T-helper 2 cell (primary cell): ENCODE measurements around the gene PIGR.
A peak's percentile ranks its signal among the peaks of the same experiment; 100 is the strongest.

ENCODE experiments used
- DNase-seq, 5 experiments: peaks; one replicate each; pipeline versions ENCODE4 v3.0.0 to v3.0.0-alpha.2; 2012 to 2022

PIGR gene

GRCh38 chr1:206958144-206958543 lies 11.9 kb upstream of the PIGR start:
- DNase-seq: no peak

DNA sequence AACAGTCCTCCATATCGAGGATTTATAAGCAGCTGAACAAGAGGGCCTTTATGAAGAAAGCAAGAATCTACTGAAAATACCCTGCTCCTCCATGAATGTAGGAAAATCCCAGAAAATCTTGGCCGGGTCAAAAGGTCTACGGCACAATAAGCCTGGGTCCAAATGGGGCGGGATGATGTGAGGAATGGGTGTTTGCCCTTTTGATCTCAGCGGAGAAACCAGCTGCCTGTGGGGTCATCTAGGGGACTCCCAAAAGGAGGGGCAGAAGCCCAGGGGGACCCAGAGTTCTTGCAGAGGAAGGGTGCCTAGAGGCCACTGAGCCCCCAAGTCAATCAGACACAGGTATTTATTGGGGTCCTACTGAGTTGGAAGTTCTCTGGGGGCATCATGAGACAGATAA lies 11.4 kb upstream of the PIGR start:
- DNase-seq: no peak

DNA sequence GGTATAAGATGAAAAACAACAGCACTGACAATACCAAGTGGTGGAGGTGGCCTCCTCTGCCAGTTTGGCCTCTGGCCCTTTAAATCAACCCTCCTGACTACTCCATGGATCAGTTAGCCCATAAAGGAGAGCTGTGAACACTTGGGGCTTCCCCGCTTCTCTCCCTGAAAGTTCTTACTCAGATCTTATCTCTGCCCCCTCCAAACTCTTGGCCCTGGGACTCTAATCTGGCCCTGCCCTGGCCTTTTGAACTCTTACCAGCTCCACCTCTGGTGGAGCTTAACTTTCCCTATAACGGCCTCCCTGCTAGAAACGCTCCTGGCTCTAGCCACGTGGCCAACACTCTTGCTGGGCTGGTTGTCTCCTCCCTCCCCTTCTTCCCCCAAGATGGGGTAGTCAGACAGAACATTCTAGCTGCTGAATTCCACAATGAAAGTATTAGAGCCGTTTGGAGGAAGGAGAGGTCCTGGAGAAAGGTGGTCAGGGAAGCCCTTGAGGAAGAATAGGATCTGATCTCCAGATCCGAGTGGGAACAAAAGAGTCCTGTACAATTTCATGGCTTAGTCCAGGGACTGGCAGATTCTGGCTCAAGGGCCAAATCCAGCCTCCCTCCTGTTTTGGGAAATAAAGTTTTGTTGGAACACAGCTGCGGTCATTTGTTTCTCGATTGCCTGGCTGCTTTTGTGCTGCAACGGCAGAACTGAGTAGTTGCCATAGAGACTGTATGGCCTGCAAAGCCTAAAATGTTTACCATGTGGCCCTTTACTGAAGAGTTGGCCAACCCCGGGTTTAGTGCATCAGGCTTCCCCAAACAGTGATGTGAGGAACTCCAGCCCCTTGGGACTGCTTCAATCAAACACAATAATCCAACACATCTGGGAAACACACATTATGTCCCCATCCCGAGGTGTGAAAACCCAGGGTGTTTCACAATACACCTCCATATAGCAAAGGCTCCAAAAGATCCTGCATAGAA lies 9.5 kb upstream of the PIGR start:
- DNase-seq: no peak

GRCh38 chr1:206954459-206955342 lies 8.4 kb upstream of the PIGR start:
- DNase-seq: no peak

DNA sequence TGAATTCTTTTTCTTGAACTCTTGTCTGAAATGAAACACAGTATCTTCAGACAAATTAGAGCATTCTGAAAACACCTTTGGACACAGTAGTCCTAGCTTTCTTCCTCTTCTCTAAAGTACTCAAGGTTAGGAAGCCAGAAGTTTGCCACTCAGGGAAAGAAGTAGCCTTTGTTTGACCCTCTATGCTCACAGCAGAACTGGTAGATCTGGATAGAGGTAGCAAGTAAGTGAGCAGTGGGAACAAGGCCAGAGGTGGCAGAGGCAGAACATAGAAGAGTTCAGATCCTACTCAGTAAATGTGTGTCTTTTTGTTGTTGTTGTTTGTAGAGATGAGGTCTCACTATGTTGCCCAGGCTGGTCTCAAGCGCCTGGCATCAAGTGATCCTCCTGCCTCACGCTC lies 7.4 kb upstream of the PIGR start:
- no peak for DNase-seq

- no peak for DNase-seq
These were observed 6.9 kb upstream of the PIGR start for GRCh38 chr1:206953126-206953525.

DNA sequence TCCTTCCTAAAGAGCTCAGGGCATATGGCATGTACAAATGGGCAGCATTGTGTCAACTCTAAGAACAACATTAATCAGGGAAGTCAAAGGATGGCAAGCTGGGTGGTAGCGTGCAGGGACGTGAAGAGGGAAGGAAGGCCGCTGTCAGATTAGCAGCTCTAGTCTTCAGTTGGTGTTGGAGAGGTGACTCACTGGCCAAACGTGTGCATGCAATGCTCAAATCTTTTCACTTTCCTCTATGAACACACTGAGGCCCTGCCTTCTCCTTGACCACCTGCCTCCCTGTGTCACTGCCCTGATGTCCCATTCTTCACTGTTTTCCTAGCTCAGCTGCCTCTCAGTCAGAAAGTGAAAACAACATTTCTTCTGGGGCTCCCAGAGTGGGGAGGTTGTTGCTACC lies 5.9 kb upstream of the PIGR start:
- DNase-seq: no peak

DNA sequence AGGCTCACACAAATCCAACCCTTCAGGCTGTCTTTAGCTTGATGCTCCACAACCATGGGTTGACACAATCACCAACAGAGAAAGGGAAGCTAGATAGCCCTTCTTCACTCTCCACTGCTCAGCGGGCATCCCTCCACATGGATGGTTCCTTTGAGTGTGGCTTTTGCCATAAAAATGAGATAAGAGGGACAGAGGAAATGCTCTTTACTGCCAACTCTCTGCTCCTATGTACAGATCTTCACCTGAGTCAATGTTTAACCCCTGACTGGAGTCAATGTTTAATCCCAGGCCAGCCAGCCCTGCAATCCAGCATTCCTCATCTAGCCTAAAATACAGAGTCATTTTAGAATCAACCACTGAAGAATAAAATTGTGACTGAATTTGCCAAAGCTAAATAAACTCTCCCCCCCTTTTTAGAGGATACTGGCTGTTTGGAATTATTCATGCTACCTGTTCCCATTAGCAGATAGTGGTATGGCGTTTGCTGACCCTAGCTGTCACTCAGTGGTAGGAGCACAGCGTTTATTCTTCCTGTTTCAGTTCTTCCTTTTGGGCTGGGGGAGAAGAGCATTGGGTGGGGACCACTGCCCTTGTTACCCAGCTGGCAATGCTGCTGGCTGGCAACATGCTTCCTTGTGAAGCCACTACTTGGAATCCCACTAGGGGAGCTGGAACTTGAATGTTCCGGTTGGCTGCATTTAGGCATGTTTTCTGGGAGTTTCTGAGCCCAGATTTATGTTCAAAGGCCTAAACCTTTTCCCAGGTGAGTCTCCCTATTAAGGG lies 5.2 kb upstream of the PIGR start:
- no peak for DNase-seq

GRCh38 chr1:206949641-206950040 lies 3.4 kb upstream of the PIGR start:
- DNase-seq: no peak

- no peak for DNase-seq
These were observed 2.9 kb upstream of the PIGR start for GRCh38 chr1:206949208-206949607.

- no peak for DNase-seq
These were observed 989 bp upstream of the PIGR start for GRCh38 chr1:206947255-206947654.

- DNase-seq: no peak
These were observed 487 bp downstream of the PIGR start for GRCh38 chr1:206945779-206946178.

DNA sequence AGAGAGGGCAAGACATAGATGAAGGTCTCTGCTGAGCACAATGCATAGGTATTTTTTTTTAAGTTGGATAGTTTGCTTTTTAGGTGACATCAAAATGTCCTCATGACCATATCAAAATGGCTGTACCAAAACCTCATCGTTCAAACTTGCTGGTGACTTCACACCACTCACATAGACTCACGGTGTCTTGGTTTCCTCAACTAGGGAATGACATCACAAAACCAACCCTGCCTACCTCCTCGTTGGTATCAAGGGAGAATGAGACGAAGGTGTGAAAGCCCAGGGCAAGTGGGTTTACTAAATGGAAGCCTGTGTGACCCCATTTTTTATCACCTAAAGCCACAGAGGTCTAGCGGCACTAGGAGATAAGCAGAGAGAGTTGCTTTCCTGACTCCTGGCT lies 1.6 kb downstream of the PIGR start:
- peak in 1 of 5 experiments; percentile 63 for DNase-seq

DNA sequence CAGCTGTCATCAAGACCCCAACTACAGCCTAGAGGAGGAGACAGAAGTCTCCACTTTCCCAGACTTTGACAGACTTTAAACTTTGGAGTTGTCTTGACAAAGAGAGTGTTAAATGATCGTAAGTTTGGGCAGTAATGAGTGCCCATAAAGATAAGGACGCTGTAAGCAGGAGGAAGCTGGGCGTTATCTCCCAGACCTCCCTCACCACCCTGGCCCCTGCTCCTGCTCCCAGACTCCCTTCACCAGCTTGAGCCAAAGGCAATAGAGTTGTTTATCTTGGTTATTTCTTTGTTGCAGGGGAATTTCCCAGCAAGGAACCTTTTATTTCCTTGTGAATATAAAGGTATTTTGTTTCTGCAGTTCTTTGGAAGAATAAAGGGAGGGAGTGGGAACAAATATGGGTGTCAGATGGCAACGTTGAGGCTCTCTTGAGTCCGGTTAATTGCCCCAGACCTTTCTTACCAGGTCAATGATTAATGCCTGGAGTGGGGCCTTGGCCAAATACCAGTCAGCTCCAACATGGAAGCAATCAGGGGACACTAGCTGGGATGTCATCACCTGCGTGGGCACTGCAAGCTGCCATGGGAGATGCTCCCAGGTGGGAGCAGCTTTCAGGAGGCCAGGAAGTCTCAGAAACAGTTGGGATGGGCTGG lies 4.4 kb downstream of the PIGR start:
- no peak for DNase-seq

- DNase-seq: no peak
These were observed 5.7 kb downstream of the PIGR start for GRCh38 chr1:206940588-206940936.

DNA sequence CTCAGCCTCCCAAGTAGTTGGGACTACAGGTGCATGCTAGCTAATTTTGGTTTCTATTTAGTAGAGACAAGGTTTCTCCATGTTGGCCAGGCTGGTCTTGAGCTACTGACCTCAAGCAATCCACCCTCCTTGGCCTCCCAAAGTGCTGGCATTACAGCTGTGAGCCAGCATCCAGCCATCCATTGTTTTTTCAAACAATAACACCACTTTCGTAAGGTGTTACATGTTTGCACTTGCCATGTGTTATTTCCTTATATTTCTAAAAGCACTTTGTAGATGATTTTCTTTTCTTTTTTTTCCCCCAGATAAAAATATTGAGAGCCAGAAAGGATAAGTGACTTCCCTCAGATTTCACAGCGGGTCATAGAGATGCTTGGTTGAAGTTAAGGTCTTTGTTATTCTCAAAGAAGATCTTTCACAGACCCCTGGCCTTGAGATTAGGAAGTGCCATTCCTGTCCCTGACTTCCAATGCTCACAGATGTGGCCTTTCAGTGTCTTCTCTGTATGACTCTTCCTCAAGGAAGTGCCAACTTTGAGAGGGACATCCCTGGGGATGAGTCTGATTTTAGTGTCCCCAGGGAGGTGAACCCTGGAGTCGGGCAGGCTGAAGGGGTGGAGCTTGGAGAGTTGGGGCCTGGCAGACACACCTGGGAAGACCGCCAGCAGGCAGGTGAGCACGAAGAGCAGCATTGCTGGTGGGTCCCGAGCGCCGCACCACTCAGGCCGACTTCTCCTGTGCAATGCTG lies 6.3 kb downstream of the PIGR start:
- DNase-seq: no peak

- DNase-seq: no peak
These were observed 7.1 kb downstream of the PIGR start for GRCh38 chr1:206939131-206939530.

- no peak for DNase-seq
These were observed 8.8 kb downstream of the PIGR start for GRCh38 chr1:206937425-206937824.

DNA sequence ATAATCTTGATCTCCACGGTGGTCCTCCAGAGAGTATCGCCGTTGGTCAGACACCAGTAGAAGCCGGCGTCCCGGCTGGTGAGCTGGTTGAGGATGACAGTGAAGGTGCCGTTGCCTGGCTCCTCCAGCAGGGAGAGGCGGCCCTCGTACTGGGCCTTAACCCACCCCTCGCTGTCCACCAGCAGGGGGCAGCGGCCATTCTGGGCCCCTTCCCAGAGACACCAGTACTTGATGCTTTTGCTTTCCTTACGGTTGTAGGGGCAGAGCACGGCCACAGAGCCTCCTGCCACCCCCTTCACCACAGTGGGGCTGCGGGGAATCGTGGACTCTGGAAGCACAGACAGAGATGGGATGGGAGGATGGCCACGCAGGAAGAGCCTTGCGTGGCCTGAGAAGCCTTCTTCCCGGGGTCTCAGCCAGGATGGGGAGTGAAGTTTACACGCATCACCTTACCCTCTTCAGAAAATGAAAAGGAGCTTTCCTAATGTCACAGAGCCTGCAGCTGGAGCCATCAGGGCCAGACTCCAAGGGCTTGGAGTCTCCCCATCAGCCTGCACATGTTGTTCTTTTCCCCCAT lies 10.7 kb downstream of the PIGR start:
- DNase-seq: peak in 3 of 5 experiments; percentile 19 to 51 (median 27)

DNA sequence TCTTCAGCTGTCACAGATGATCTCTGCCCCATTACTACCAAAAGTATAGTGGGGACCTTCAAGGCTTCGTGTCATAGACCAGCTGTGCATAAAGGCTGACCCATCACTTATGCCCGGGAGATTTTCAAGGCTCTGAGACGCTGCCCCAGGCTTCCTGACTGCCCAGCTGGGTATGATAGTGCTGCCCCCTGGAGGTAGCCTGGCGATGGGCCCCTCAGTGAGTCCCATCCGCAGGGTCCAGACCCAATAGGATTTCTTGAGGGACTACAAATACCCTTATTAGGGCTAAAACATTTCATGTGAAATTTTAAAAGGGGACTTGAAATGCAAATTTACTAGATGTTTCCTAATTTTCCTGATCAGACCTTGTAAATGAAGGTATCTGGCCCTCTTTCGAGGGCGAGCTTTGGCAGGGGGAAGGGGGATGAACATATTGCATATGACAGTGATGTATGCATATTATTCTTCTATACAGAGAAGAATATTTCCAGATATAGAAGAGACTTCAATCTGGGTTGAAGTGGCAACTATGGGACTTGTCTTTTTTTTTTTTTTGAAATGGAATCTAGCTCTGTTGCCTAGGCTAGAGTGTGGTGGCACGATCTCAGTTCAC lies 12.8 kb downstream of the PIGR start:
- DNase-seq: peak in 4 of 5 experiments; percentile 43 to 60 (median 54)

DNA sequence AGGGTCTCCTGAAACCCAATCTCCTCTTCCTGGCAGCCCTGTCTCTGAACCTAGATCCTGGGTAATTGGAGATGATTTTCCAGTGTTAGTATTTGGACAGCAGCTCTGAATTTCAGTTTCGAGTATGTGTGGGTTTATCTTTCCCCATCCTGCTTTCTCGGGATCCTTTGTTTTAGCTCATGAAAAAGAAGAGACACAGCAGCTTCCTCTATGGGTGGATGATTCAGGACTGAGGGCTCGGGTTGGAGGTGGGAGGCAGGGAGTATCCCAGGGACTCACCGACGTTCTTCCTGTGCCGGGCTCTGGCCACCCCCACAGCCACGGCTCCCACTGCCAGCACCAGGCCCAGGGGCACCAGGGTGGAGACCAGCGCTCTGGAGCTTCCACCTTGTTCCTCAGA lies 14.1 kb downstream of the PIGR start:
- no peak for DNase-seq
